WERI-Rb-1 (cell line): ENCODE data around the gene IL9R.
"Not testable (repeated sequence)": the region's sequence is repeated elsewhere in the genome, so short reads cannot be mapped to it uniquely, and the experiment has no call there.

ENCODE experiments used
- DNase-seq: peaks from one replicate; pipeline ENCODE4 v3.0.0-alpha.2; 2020
- H3K27ac ChIP-seq: fragments of 250-450 bp; sonication (Bioruptor Pico); 2 replicates; pipeline ENCODE4 v1.5.1; 2020; ENCODE audit warnings: mild to moderate bottlenecking, moderate library complexity
- H3K27me3 ChIP-seq: fragments of 250-450 bp; sonication (Bioruptor Pico); 2 replicates; pipeline ENCODE4 v1.5.1; 2021; ENCODE audit warnings: mild to moderate bottlenecking, low read depth, moderate library complexity; ENCODE audit not compliant: insufficient read depth, severe bottlenecking
- H3K36me3 ChIP-seq: fragments of 250-450 bp; sonication (Bioruptor Pico); 2 replicates; pipeline ENCODE4 v1.5.1; 2020; ENCODE audit warnings: mild to moderate bottlenecking, moderate library complexity
- H3K4me3 ChIP-seq: 2 replicates; pipeline ENCODE4 v1.5.1; 2011; ENCODE audit warnings: low read depth, mild to moderate bottlenecking, control low read depth, low read length
- H3K9me3 ChIP-seq: fragments of 250-450 bp; sonication (Bioruptor Pico); 2 replicates; pipeline ENCODE4 v1.5.1; 2021; ENCODE audit warnings: mild to moderate bottlenecking, moderate library complexity; ENCODE audit not compliant: severe bottlenecking

IL9R gene

DNA sequence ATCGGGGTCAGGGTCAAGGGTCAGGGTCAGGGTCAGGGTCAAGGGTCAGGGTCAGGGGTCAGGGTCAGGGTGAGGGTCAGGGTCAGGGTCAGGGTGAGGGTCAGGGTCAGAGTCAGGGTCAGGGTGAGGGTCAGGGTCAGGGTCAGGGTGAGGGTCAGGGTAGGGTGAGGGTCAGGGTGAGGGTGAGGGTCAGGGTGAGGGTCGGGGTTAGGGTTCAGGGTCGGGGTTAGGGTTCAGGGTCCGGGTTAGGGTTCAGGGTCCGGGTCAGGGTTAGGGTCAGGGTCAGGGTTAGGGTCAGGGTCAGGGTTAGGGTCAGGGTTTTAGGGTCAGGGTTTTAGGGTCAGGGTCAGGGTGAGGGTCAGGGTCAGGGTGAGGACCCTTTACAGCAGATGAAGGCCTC, 22.4 kb downstream of the IL9R start:
- H3K36me3 ChIP-seq, DNase-seq, H3K27ac ChIP-seq, H3K4me3 ChIP-seq, H3K9me3 ChIP-seq, H3K27me3 ChIP-seq: not testable (repeated sequence)

- not testable (repeated sequence) for H3K27ac ChIP-seq, H3K27me3 ChIP-seq, DNase-seq, H3K9me3 ChIP-seq, H3K36me3 ChIP-seq, H3K4me3 ChIP-seq
These were observed 25.5 kb downstream of the IL9R start for GRCh38 chrX:156023002-156023401.

- not testable (repeated sequence) for H3K4me3 ChIP-seq, DNase-seq, H3K27me3 ChIP-seq, H3K27ac ChIP-seq, H3K36me3 ChIP-seq, H3K9me3 ChIP-seq
These were observed 27.5 kb downstream of the IL9R start for GRCh38 chrX:156024949-156025492.

GRCh38 chrX:156028653-156029237, 31.2 kb downstream of the IL9R start:
- H3K9me3 ChIP-seq, H3K27me3 ChIP-seq, H3K27ac ChIP-seq, H3K4me3 ChIP-seq, DNase-seq, H3K36me3 ChIP-seq: not testable (repeated sequence)

GRCh38 chrX:156029296-156029695, 31.8 kb downstream of the IL9R start:
- H3K4me3 ChIP-seq, DNase-seq, H3K27me3 ChIP-seq, H3K36me3 ChIP-seq, H3K9me3 ChIP-seq, H3K27ac ChIP-seq: not testable (repeated sequence)

DNA sequence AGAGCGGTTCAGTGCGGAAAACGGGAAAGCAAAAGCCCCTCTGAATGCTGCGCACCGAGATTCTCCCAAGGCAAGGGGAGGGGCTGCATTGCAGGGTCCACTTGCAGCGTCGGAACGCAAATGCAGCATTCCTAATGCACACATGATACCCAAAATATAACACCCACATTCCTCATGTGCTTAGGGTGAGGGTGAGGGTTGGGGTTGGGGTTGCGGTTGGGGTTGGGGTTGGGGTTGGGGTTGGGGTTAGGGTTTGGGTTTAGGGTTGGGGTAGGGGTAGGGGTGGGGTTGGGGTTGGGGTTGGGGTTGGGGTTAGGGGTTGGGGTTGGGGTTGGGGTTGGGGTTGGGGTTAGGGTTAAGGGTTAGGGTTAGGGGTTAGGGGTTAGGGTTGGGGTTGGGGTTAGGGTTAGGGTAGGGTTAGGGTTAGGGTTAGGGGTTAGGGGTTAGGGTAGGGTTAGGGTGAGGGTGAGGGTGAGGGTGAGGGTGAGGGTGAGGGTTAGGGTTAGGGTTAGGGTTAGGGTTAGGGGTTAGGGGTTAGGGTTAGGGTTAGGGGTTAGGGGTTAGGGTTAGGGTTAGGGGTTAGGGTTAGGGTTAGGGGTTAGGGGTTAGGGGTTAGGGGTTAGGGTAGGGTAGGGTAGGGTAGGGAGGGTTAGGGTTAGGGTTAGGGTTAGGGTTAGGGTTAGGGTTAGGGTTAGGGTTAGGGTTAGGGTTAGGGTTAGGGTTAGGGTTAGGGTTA, 32.4 kb downstream of the IL9R start:
- not testable (repeated sequence) for H3K4me3 ChIP-seq, H3K27ac ChIP-seq, H3K36me3 ChIP-seq, H3K27me3 ChIP-seq, H3K9me3 ChIP-seq, DNase-seq

DNA sequence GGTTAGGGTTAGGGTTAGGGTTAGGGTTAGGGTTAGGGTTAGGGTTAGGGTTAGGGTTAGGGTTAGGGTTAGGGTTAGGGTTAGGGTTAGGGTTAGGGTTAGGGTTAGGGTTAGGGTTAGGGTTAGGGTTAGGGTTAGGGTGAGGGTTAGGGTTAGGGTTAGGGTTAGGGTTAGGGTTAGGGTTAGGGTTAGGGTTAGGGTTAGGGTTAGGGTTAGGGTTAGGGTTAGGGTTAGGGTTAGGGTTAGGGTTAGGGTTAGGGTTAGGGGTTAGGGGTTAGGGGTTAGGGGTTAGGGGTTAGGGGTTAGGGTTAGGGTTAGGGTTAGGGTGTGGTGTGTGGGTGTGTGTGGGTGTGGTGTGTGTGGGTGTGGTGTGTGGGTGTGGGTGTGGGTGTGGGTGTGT, 33.0 kb downstream of the IL9R start:
- H3K4me3 ChIP-seq, H3K9me3 ChIP-seq, DNase-seq, H3K27ac ChIP-seq, H3K36me3 ChIP-seq, H3K27me3 ChIP-seq: not testable (repeated sequence)
